GM13976 (cell line): ENCODE data around the gene ATOX1.

Experiments
- DNase-seq: peaks from one replicate; pipeline ENCODE4 v3.0.0; 2012; ENCODE audit warnings: low spot score
- in situ Hi-C: fragments of 300-500 bp; cut with MboI; formaldehyde crosslinking; loops from one replicate; pipeline ENCODE4 v1.12.0; 2022; ENCODE audit warnings: low sequenced_read_pairs, mixed read lengths, inconsistent platforms; ENCODE audit not compliant: unreplicated experiment
- TF ChIP-seq, protein P1 (sequence below): IDR thresholded peaks from 2 replicates; pipeline ENCODE4 v1.5.1; 2012; ENCODE audit warnings: borderline replicate concordance, mild to moderate bottlenecking; ENCODE audit not compliant: insufficient read depth; ENCODE audit errors: extremely low read depth, missing control alignments, control extremely low read depth

The ATOX1 gene

DNA sequence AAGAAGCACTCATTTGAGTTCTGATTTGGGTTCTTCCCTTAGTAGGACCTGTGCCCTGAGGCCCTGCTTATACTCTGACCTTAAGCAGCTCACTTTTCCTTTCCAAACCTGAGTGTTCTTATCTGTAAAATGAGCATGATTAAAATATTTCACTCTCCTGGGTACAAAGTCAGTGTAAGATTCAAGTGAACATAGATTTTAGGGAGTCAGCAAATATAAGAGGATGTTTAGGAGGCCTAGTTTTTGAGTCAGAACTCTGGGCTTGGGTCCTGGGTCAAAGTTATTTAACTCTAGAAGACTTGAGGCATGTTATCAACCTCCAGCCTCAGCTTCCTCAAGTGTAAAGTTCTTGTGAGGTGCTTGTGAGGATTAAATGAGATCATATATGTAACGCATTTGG lies 63.0 kb downstream of the ATOX1 start:
- DNase-seq = no peak
- in situ Hi-C loops = no loop called here
- TF ChIP-seq, protein P1, sequence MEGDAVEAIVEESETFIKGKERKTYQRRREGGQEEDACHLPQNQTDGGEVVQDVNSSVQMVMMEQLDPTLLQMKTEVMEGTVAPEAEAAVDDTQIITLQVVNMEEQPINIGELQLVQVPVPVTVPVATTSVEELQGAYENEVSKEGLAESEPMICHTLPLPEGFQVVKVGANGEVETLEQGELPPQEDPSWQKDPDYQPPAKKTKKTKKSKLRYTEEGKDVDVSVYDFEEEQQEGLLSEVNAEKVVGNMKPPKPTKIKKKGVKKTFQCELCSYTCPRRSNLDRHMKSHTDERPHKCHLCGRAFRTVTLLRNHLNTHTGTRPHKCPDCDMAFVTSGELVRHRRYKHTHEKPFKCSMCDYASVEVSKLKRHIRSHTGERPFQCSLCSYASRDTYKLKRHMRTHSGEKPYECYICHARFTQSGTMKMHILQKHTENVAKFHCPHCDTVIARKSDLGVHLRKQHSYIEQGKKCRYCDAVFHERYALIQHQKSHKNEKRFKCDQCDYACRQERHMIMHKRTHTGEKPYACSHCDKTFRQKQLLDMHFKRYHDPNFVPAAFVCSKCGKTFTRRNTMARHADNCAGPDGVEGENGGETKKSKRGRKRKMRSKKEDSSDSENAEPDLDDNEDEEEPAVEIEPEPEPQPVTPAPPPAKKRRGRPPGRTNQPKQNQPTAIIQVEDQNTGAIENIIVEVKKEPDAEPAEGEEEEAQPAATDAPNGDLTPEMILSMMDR = no peak

DNA sequence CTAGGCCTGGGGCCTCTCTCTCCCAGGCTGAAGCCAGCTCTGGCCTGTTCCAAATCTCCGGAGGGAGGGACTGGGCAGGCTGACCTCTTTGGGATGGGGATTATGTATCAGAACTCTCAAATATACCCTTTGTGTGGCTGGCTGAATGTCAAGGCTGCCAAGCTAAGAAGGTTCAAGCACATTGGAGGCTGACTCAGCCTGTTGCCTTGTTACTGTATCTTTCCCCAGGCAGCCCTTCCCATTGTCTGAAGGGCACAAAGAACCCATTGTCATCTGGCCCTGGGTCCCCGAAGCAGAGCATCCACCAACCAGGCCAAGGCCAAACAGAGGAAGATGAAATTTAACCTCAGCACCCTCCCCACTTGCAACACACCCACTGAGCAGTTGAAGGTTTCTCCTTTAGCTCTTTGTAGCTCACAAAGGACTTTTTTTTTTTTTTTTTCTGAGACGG lies 64.4 kb downstream of the ATOX1 start:
- TF ChIP-seq, protein P1 = no peak
- in situ Hi-C loops = no loop called here
- no peak for DNase-seq
